AG09309 (cell line): ENCODE results near the gene GAD1.

ENCODE experiments used
- DNase-seq: peaks from one replicate; pipeline ENCODE4 v3.0.0-alpha.2; 2010; ENCODE audit warnings: low read depth
- H3K4me3 ChIP-seq: 2 replicates; pipeline ENCODE4 v1.5.1; 2011; ENCODE audit warnings: mild to moderate bottlenecking, low read depth, low read length, moderate library complexity; ENCODE audit not compliant: control insufficient read depth
- CTCF ChIP-seq: IDR thresholded peaks from 2 replicates; pipeline ENCODE4 v1.5.1; 2011; ENCODE audit warnings: mild to moderate bottlenecking, low read depth, low read length, inconsistent platforms; ENCODE audit not compliant: insufficient read depth, control insufficient read depth; ENCODE audit errors: missing control alignments

Gene GAD1

DNA sequence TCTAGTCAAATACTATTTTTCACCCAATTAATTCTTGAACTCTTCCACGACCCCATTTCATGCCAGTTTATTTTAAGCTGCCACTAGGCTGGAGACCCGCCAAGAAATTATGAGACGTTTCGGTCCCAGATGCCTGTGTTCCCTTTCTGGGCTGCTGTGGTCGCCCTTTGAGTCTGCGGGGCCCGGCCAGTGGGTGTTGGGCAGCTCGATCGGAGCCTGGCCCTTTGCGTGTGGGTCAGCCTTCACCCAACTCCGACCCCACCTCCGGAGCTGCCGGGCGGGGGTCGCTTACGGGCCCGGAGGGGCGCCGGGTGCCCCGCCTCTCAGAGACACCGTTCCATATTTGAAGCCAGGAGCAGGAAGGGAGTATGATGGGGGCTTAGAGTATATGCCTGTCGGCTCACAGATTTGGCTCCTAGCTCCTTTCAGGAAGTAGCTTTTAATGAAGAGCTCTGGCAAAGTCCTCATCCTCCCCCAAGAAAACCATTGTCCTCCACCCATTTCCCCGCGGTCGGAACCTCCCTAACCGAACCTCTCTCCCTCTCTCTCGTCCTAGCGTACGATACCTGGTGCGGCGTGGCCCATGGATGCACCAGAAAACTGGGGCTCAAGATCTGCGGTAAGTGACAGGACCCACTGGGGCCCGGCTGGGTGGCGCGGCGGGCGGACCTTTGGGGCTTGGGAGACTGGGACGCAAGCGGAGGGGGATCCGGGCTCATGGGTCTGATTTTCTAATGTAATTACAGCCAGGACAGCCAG, 5.0 kb downstream of the GAD1 start:
- H3K4me3 ChIP-seq, result no peak overlapping the region
- TF ChIP-seq CTCF, result no peak
- no peak for DNase-seq

DNA sequence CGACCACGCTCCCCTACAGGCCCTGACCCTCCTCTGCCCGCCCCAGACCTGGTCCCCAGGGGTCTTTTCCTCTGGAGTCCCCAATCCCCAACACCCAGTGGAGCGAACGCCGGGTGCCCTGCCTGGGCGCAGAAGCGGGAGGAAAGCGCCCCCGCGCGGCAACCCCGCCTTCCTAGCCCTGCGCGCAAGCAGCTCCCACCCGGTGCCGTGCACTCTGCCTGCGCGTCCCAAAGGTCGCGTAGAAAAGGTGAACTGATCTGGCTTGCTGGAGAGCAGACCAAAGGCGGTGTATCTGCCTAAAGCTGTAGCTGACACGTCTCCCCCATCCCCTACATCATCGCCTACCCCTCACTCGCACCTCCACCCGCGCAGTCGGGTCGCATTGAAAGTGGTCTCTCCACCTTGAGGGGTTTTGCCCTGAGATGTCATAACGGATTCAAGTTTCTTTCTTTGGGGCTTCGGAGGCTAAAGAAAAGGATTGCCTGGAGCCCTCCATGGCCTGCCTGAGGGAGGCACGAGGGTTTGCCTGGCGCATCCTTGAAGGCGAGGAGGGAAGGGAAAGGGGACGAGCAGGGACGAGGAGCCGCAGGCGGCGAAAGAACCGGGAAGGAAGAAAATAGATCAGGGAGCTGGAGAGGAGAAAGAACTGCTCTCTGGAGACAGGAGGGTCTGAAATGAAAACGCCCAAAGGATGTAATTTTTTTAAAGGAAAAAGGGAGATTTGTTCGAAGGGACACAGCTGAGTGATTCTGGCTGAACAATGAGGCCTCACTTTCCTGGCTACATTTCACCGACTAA, 5.8 kb downstream of the GAD1 start:
- DNase-seq, result no peak
- H3K4me3 ChIP-seq, result no peak overlapping the region
- peak; percentile 3 for TF ChIP-seq CTCF

DNA sequence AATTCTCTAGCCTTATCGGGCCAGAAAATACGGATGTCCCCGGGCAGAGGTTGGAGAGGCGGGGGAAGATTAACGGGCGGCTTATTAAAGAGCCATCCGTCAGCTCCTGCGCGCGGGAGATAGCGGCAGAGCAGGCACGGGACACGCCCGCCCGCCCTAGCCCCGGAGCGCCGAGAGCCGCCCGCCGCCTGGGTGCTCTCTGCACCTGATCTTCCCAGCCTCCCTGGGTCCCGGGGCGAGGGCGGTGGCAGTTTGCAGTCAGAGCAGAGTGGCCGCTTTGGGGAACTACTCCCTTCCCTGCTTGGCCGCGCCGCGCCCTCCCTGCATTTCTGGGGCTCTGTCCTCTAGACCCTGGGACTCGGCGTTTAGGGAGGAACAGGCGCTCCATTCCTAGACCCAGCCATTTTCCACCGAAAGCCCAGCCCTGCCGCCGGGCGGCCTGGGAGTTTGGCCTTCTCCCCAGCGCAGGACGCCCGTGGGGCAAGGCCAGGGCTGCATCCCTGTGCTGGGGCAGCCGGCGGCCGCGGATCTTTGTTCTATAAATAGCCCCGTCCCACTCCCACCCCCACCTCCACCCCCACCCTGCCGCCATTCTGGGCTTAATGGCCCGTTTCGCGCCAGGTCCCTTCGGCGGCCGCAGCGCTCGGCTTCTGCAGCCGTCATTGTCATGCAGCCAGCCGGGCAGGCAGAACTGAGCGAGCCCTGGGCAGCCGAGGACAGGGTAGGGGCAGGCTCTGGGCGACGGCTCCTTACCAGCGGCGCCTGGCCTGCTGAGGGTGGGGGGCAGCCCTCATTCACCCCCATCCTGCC, 6.6 kb downstream of the GAD1 start:
- H3K4me3 ChIP-seq, result no peak overlapping the region; the same call in 1 of the 2 replicates
- DNase-seq, result no peak
- no peak for TF ChIP-seq CTCF

DNA sequence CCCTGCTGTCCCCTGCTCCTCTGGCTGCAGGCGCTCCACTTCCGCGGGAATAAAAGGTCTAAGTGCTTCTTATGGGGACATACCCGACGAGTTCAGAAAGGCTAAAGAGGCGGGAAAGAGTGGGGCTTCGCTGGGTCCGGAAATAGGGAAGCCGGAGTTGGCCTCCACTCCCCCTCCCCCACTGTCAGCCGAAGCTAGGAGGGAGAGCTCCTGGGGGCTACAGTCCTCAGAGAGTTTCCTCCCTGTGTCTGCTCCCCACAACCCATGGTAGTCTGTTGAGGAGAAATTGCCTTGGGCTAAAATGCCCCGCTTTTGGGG, 7.2 kb downstream of the GAD1 start:
- no peak for DNase-seq
- TF ChIP-seq CTCF, result no peak
- no peak overlapping the region for H3K4me3 ChIP-seq

DNA sequence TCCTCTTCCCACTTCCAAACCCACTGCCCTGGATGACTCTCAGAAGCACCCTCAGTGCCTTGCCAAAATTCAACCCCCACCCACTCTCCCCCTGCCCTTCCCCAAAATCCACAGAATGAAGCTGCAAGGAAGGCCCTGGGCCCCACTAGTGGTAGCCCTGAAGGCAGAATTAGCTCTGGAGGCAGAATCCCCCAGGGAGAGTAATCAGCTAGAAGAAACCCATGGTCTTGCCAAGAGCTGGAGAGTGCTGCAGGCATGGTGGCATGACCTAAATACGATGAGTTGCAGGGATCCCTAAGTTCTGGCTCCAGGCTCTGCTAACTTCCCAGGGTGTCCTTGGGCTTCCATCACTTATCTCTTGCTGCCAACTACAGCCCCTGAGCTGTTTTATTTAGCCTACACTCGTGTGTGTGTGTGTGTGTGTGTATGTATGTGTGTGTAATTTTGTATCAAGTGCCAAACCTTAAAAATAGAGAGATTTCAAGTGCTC, 7.9 kb downstream of the GAD1 start:
- no peak for TF ChIP-seq CTCF
- DNase-seq, result no peak
- H3K4me3 ChIP-seq, result no peak overlapping the region

GRCh38 chr2:170827841-170828532, 11.3 kb downstream of the GAD1 start:
- TF ChIP-seq CTCF, result no peak
- H3K4me3 ChIP-seq, result no peak overlapping the region
- no peak for DNase-seq
